ENCODE data around the gene CPNE6. TPM values are rescaled to one million over a fixed set of nuclear protein-coding genes. Genes with fewer than 3 reads are reported as not detected.

The CPNE6 gene
- total RNA-seq, 1 donor from 2014 or later: not detected

DNA sequence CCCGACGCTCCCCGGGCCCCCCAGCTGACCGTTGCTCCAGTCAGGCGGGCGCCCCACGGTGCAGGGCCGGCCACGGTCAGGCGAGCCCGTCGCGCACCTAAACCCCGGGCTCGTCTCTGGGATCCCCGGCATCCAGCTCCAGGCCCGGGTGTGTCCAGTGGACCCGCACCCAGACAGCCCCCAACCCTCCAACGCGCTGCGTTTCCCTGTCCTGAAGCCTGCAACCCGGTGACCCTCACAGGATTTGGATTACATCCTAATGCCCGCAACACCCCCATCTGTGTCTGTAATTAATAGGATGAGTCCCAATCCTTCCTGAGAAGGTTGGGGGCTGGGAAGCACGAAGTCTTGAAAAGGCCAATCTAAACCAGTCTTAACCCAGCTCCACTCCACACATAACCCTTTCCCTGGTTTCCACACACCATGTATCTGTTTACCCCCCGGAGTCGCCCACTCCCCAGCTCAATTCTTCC lies 10.4 kb downstream of the CPNE6 start:
- intact Hi-C loops (cut with DNase I): no loop called here
- Histone ChIP-seq H3K36me3 (no peaks in the 10 kb centered on the region), H3K27me3 (no peaks in the 10 kb centered on the region), H3K4me1 (peaks cover 10% of the 10 kb centered on the region), H3K9me3 (no peaks in the 10 kb centered on the region), H3K4me3 (peak overlapping the region; percentile 60), H3K27ac (peak overlapping the region; percentile 63)
- DNase-seq (no peak), ATAC-seq (no peak)
- TF ChIP-seq, protein P1, sequence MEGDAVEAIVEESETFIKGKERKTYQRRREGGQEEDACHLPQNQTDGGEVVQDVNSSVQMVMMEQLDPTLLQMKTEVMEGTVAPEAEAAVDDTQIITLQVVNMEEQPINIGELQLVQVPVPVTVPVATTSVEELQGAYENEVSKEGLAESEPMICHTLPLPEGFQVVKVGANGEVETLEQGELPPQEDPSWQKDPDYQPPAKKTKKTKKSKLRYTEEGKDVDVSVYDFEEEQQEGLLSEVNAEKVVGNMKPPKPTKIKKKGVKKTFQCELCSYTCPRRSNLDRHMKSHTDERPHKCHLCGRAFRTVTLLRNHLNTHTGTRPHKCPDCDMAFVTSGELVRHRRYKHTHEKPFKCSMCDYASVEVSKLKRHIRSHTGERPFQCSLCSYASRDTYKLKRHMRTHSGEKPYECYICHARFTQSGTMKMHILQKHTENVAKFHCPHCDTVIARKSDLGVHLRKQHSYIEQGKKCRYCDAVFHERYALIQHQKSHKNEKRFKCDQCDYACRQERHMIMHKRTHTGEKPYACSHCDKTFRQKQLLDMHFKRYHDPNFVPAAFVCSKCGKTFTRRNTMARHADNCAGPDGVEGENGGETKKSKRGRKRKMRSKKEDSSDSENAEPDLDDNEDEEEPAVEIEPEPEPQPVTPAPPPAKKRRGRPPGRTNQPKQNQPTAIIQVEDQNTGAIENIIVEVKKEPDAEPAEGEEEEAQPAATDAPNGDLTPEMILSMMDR (IDR thresholded peaks at IDR 0.05): no peak

DNA sequence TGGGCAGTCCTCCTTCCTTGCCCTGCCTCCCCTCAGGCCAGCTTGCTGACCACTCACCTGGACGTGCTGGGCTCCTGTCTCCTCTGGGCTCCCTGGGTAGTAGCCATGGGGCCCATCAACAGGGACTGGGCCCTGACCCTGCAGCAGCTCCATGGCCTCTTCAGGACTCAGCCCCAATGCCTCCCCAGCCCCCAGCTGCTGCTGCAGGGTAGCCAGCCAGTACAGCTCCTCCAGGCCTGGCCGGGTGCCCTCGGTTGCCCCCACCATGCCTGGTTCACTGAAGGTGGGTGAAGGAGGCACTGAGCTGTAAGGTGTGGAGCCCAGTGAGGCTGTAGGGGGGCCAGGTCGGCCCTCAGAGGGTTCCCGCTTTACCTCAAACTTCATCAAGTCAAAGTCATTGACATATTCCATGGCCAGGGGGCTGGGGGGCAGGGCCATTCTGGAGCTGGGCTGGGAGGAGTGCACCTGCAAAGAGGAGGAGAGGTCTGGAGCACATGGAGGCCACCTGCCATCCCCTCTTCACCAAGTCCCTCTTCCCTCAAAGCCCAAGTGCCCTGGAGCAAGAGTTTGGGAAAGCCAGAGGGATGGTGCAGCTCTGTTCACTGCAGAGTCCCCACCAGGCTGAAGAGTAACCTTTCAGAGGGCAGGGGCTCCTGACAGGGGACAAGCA lies 11.2 kb downstream of the CPNE6 start:
- no peak overlapping the region for H3K27ac ChIP-seq
- H3K4me3 ChIP-seq: no peak overlapping the region
- no peaks in the 10 kb centered on the region for H3K36me3 ChIP-seq
- H3K9me3 ChIP-seq: no peaks in the 10 kb centered on the region
- H3K4me1 ChIP-seq: peaks cover 10% of the 10 kb centered on the region
- TF ChIP-seq, protein P1 (IDR thresholded peaks at IDR 0.05): no peak
- intact Hi-C loops (cut with DNase I): no loop called here
- H3K27me3 ChIP-seq: no peaks in the 10 kb centered on the region
- no peak for DNase-seq
- no peak for ATAC-seq

DNA sequence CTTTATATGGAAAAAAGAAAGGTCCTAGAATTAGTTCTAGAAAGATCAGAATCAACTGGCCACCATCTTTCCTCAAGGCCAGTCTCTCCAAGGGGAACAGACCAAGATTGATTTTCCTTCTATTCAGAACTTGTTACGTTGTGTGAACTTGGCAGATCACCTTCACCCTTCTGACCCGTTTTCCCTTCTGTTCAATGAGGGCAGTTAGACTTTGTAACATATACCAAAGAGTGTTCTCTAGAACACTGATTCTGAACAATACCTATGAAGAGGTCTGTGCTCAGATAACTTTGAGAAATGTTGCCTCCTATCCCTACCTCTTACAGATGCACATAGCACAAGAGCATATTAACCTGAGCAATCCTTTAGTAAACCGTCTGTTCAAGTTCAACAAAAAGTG lies 12.1 kb downstream of the CPNE6 start:
- Histone ChIP-seq H3K27ac (no peak overlapping the region), H3K36me3 (no peaks in the 10 kb centered on the region), H3K4me1 (peaks cover 10% of the 10 kb centered on the region), H3K27me3 (no peaks in the 10 kb centered on the region), H3K4me3 (no peak overlapping the region), H3K9me3 (no peaks in the 10 kb centered on the region)
- intact Hi-C loops (cut with DNase I): no loop called here
- ATAC-seq (no peak), DNase-seq (no peak)
- TF ChIP-seq, protein P1 (IDR thresholded peaks at IDR 0.05): no peak

DNA sequence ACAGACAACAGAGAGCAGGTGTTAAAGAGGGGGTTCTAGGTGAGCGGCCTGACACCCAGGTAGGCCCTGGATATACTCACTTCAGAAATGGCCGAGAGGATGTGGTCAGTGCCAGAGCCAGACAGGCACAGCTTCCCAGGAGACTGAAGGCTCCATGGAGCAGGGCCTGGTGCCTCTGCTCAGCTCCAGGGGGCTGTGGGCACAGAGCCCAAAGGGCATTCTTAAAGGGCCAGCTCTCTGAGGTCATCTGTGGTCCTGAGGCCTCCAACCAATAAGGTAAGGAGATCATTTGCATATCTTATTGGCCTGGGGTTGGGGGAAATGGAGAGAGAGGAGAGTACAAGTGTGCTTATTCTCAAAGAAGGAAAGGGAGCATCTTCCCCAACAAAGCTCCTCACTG lies 13.1 kb downstream of the CPNE6 start:
- H3K4me3 ChIP-seq: no peak overlapping the region
- H3K27ac ChIP-seq: no peak overlapping the region
- no peak for DNase-seq
- TF ChIP-seq, protein P1 (IDR thresholded peaks at IDR 0.05): no peak
- ATAC-seq: no peak
- H3K27me3 ChIP-seq: no peaks in the 10 kb centered on the region
- intact Hi-C loops (cut with DNase I): no loop called here
- no peaks in the 10 kb centered on the region for H3K9me3 ChIP-seq
- H3K36me3 ChIP-seq: no peaks in the 10 kb centered on the region
- H3K4me1 ChIP-seq: peaks cover 10% of the 10 kb centered on the region

DNA sequence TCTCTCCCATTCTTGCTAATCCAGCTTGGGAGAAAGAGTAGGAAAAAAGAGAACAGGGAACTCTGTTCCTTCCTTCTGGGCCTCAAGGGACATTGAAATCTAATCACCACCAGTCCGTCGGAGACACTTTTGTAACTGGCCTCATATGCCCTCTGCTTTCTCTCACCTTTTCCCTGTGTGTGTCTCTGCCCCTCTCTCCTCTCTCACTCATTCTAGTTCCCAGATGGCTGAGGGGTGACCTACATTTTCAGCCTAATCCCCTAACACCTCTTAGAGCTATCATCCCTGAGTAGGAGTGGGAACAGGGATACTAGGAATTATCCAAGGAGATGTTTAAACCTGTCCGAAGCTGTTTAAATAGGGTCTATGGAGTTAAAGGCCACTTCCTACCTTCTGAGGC lies 13.9 kb downstream of the CPNE6 start:
- TF ChIP-seq, protein P1 (IDR thresholded peaks at IDR 0.05): no peak
- intact Hi-C loops (cut with DNase I): no loop called here
- ATAC-seq: no peak

More for the DNA sequence above, 13.9 kb downstream of the CPNE6 start:
- DNase-seq: no peak
- Histone ChIP-seq H3K27ac (no peak overlapping the region), H3K27me3 (no peaks in the 10 kb centered on the region), H3K4me3 (no peak overlapping the region), H3K36me3 (no peaks in the 10 kb centered on the region), H3K4me1 (peaks cover 10% of the 10 kb centered on the region), H3K9me3 (no peaks in the 10 kb centered on the region)
